Prostate gland (tissue), 2 donors: Measurements from ENCODE around the gene NOSIP.

ENCODE experiments used
- CTCF ChIP-seq, 4 experiments: fragments of 200-600 bp in 2 of 4; fragments of 450-650 bp in 2 of 4; sonication (generic) in 2 of 4; IDR thresholded peaks; 1 replicate in 3 of 4; 2 replicates in 1 of 4; pipeline ENCODE4 v1.5.1; 2016 to 2019; ENCODE audit warnings: antibody characterized with exemption in 4 of 4, mild to moderate bottlenecking in 2 of 4, moderate library complexity in 2 of 4
- POLR2A ChIP-seq: fragments of 450-650 bp; IDR thresholded peaks from one replicate; pipeline ENCODE4 v1.6.1; 2016; ENCODE audit warnings: antibody characterized with exemption, mild to moderate bottlenecking
- POLR2AphosphoS5 ChIP-seq: sonication (generic); formaldehyde crosslinking; IDR thresholded peaks from one replicate; pipeline ENCODE4 v1.6.1; 2017; ENCODE audit warnings: antibody characterized with exemption

DNA sequence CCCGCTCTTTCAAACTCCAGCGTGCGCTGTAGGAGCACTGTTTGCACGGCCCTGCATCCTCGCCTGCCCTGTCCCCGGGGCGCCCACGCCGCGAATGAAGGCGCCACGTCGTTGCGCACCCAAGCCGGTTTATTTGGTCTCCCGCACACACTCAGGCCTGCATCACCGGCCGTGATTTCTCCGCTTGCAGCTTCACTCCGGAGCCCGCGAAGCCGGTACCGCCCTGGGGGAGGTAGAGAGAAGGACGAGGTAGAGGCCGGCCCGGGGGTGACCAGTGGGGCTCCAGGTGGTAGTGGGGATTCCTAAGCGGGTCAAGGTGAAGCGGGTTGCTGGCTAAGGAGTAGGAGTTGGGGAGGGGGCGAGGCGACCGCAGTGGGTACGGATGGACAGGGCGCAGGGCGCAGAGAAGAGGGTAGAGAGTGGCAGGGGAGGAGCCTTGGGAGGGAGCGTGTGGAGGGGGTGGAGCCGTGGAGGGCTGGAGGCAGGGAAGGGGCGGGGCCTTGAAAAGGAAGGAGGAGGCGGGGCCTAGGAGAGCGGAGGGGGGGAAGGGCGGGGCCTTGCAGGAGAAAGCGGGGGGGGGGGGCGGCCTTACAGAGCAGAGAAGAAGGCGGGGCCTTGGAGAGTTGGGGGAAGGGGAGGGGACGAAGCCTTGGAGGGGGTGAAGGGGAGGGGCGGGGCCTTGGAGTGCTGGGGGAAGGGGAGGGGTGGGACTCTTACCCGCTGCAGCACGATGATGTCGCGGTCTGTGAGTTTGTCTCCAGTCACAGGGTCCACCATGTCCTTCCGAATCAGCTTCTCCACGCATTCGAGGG, 24.6 kb downstream of the NOSIP start:
- no peak for TF ChIP-seq CTCF (IDR thresholded peaks at IDR 0.05)
- no peak for TF ChIP-seq POLR2A
- no peak for TF ChIP-seq POLR2AphosphoS5
